Panc1 (cell line): Measurements from ENCODE around the gene CLMN.

Source experiments
- POLR2AphosphoS5 ChIP-seq: IDR thresholded peaks from 2 replicates; pipeline ENCODE4 v1.6.1; 2012; ENCODE audit warnings: mild to moderate bottlenecking, low read depth, low read length, moderate library complexity
- TF ChIP-seq, protein P1 (sequence below): fragments of 450-650 bp; IDR thresholded peaks from 2 replicates; pipeline ENCODE4 v1.5.1; 2017; ENCODE audit warnings: mild to moderate bottlenecking

DNA sequence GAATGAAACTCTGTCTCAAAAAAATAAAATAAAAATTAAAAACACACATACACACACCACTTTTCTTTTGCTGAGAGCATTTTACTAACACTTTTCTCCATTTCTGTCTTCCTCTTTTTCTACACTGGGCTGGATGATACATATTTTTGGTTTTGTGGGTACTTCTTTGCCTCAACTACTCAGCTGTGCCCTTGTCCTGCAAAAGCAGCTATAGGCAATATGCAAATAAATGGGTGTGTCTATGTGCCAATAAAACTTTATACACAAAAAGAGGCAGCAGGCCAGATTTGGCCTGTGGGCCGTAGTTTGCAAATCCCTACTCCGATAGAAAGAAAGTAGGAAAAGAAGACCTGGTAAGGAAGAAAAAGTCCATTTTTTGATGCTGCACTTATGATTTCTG lies 6.5 kb downstream of the CLMN start:
- TF ChIP-seq, protein P1, sequence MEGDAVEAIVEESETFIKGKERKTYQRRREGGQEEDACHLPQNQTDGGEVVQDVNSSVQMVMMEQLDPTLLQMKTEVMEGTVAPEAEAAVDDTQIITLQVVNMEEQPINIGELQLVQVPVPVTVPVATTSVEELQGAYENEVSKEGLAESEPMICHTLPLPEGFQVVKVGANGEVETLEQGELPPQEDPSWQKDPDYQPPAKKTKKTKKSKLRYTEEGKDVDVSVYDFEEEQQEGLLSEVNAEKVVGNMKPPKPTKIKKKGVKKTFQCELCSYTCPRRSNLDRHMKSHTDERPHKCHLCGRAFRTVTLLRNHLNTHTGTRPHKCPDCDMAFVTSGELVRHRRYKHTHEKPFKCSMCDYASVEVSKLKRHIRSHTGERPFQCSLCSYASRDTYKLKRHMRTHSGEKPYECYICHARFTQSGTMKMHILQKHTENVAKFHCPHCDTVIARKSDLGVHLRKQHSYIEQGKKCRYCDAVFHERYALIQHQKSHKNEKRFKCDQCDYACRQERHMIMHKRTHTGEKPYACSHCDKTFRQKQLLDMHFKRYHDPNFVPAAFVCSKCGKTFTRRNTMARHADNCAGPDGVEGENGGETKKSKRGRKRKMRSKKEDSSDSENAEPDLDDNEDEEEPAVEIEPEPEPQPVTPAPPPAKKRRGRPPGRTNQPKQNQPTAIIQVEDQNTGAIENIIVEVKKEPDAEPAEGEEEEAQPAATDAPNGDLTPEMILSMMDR, result no peak
- TF ChIP-seq POLR2AphosphoS5, result no peak
